Immature natural killer cell (primary cell): ENCODE measurements around the gene TMEM187. TPM values are rescaled to one million over a fixed set of nuclear protein-coding genes. Genes with fewer than 3 reads are reported as not detected.

Experiments used
- DNase-seq, 3 donors: peaks; one replicate each; pipeline ENCODE4 v3.0.0; 2022; ENCODE audit warnings: mixed read lengths in 1 of 3
- H3K27ac Mint-ChIP-seq, 6 donors: one replicate each; pipeline ENCODE4 v1.8.0; 2020; ENCODE audit warnings: mixed read lengths in 6 of 6, mild to moderate bottlenecking in 5 of 6, inconsistent platforms in 4 of 6, moderate library complexity in 3 of 6
- H3K27me3 Mint-ChIP-seq, 3 donors: one replicate each; pipeline ENCODE4 v1.8.0; 2020 to 2021; ENCODE audit warnings: low read depth in 3 of 3, mild to moderate bottlenecking in 3 of 3, mixed read lengths in 3 of 3, moderate library complexity in 3 of 3, inconsistent platforms in 1 of 3
- H3K36me3 Mint-ChIP-seq, 3 donors: one replicate each; pipeline ENCODE4 v1.8.0; 2020; ENCODE audit warnings: mixed read lengths in 3 of 3, inconsistent platforms in 2 of 3, mild to moderate bottlenecking in 2 of 3
- H3K4me1 Mint-ChIP-seq, 2 donors: one replicate each; pipeline ENCODE4 v1.8.0; 2020; ENCODE audit warnings: inconsistent platforms in 2 of 2, mild to moderate bottlenecking in 2 of 2, mixed read lengths in 2 of 2, moderate library complexity in 1 of 2
- H3K4me3 Mint-ChIP-seq, 5 donors: one replicate each; pipeline ENCODE4 v1.8.0; 2020; ENCODE audit warnings: mild to moderate bottlenecking in 5 of 5, mixed read lengths in 5 of 5, inconsistent platforms in 3 of 5, moderate library complexity in 3 of 5
- H3K9me3 Mint-ChIP-seq, 6 donors: one replicate each; pipeline ENCODE4 v1.8.0; 2020; ENCODE audit warnings: mild to moderate bottlenecking in 6 of 6, mixed read lengths in 6 of 6, inconsistent platforms in 4 of 6, moderate library complexity in 3 of 6
- polyA plus RNA-seq, 3 donors: library from polyadenylated mRNA; unstranded; fragments of 300-500 nt; fragmentation: Illumina TruSeq; gene quantifications; one replicate each; pipeline ENCODE4 v1.2.3, GENCODE V29; 2021

TMEM187 gene
- polyA plus RNA-seq, 3 donors from 2014 or later: 4.1 to 17.5 (median 5.2) TPM

DNA sequence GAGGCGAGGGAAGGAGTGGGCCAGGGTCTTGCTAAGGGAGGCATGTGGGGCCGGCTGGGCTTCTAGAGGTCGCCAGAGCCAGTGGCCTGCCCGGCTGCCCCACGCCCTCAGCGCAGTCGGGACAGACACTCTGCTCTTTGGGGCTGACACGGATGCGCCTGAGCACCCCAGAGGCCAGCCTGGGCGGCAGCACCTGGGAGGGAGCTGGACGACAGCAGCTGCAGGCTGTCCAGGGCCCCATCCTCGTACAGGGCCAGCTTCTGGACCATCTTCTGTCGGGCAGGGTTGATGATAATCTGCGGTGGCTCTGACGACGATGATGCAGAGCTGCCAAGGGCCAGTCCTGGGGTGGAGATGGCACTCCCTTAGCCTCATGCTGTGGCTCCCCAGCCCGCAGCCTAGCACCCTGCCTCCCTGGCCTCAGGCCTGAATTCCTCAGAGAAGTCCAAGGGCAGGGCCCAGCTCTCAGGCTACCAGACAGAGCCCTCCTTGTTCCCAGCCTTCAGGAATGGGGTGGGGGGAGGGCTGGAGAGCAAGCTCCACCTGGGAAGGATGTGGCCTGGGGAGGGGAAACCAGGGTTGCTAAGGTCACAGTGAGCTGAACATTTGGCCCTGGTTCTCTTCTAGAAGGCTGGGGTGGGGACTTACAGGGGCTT is 39.9 kb downstream of the TMEM187 start:
- no peak overlapping the region for H3K27ac Mint-ChIP-seq
- peaks cover 3 to 7% (median 4%) of the 10 kb centered on the region in 3 donors for H3K36me3 Mint-ChIP-seq
- peaks cover 5 to 6% of the 10 kb centered on the region in 2 donors for H3K4me1 Mint-ChIP-seq
- no peak overlapping the region for H3K4me3 Mint-ChIP-seq
- H3K9me3 Mint-ChIP-seq: no peaks in the 10 kb centered on the region
- no peak for DNase-seq
- H3K27me3 Mint-ChIP-seq: peaks cover 0 to 5% (median under 1%) of the 10 kb centered on the region in 3 donors

DNA sequence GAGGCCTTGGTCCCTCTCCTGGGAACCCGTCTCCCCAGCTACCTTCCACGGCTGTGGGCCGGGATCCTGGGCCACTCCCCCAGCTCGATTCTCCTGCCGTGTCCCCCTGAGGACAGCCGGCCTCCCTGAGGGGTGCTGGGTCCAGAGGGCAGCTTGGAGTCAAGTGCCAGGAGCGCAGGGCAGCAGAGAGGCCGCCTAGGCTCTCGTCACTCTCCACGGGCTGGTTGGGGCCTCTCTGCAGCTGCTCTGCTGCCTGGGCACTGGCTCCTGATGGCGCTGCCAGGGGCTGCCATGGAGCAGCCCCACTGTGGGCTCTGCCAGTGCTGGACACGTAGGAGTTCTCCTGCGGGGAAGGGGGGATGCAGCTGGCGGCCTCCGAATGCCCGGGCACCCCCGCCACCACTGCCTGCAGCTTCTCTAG is 40.5 kb downstream of the TMEM187 start:
- peaks cover 0 to 2% (median 2%) of the 10 kb centered on the region in 3 donors for H3K27me3 Mint-ChIP-seq
- H3K4me1 Mint-ChIP-seq: peaks cover 0 to 4% of the 10 kb centered on the region in 2 donors
- no peak for DNase-seq
- H3K36me3 Mint-ChIP-seq: peaks cover 0 to 3% (median 0%) of the 10 kb centered on the region in 3 donors
- no peaks in the 10 kb centered on the region for H3K9me3 Mint-ChIP-seq
- H3K4me3 Mint-ChIP-seq: no peak overlapping the region
- H3K27ac Mint-ChIP-seq: no peak overlapping the region

DNA sequence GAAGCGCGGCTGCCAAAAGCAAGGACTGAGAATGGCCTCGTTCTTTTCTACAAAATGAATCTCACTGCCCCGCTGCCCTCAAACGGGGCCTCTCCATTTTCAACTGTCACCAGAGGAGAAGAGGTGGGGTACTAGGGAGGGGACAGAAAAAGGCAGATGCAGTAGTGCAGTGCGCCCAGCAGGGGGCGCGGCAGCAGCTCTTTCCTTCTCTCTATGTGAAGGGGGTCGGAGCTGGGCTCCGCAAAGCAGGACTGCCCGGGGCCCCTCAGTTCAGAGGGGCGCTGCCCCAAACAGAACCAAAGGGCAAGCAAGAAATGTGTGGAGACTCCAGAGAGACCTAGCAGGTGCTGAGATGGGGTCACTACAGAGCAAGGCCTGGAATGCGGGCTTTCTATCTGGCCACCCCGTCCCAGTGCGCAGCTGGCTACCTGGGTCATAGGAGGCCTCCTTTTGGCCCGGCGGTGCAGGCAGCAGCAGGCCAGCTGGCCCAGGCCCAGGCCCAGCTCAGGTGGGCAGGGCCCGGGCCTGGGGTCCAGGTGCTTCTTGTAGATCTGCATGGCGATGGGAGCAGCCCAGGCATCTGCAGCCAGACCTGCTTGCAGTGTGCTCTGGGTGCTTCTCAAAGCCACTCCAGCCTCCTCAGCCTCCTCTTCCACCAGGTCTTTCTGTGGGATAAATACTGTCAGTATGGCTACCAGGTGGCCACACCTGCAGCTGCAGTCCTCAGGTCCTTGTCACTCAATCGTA is 41.2 kb downstream of the TMEM187 start:
- Mint-ChIP-seq H3K4me3 (no peak overlapping the region), H3K4me1 (peaks cover 0 to 6% of the 10 kb centered on the region in 2 donors), H3K9me3 (no peaks in the 10 kb centered on the region), H3K36me3 (peaks cover 0 to 3% (median 0%) of the 10 kb centered on the region in 3 donors), H3K27me3 (peaks cover 0 to 2% (median 2%) of the 10 kb centered on the region in 3 donors), H3K27ac (peak overlapping the region in 5 of 6 donors; percentile 30 to 74 (median 59))
- DNase-seq: peak; percentile 53 to 61 (median 55)

DNA sequence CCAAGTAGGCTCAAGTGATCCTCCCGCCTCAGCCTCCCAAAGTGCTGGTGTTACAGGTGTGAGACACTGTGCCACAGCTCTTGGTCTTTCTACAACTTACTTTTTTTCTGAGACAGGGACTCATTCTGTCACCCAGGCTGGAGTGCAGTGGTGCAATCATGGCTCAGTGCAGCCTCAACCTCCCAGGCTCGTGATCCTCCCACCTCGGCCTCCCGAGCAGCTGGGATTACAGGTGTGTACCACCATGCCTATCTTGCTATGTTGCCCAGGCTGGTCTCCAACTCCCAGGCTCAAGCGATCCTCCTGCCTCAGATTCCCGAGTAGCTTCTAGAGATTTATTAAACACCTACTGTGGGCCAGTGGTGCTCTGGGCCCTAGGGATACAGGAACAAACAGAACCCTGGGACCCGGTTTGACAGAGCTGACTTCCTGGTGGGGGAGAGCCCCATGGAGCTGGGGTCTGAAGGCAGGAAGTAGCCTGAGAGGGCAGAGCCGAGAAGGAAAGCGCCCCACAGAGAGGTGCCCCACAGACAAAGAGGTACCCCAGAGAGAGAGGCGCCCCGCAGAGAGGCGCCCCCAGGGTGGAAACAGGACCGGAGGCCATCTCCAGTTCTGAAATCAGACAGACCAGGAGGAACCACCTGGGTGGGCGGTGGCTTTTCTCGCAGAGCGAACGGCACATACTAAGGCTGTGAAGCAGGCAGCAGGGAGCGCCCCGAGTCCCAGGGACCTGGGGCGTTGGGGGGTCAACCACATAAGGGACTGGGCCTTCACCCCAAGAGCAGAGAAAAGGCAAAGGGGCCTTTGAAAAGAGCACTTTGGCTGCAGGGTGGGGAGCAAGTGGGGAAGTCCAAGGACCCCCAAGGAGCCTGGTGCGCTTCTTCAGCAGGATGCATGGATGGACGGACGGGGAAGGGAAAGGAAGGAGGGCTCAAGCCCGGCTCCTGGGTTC is 42.2 kb downstream of the TMEM187 start:
- peaks cover 0 to 8% of the 10 kb centered on the region in 2 donors for H3K4me1 Mint-ChIP-seq
- no peaks in the 10 kb centered on the region for H3K9me3 Mint-ChIP-seq
- DNase-seq: no peak
- H3K27ac Mint-ChIP-seq: peak overlapping the region in 4 of 6 donors; percentile 17 to 75 (median 36)
- H3K27me3 Mint-ChIP-seq: peaks cover 0 to 4% (median 2%) of the 10 kb centered on the region in 3 donors
- peaks cover 0 to 3% (median 0%) of the 10 kb centered on the region in 3 donors for H3K36me3 Mint-ChIP-seq
- H3K4me3 Mint-ChIP-seq: peak overlapping the region in 1 of 5 donors; percentile 30

DNA sequence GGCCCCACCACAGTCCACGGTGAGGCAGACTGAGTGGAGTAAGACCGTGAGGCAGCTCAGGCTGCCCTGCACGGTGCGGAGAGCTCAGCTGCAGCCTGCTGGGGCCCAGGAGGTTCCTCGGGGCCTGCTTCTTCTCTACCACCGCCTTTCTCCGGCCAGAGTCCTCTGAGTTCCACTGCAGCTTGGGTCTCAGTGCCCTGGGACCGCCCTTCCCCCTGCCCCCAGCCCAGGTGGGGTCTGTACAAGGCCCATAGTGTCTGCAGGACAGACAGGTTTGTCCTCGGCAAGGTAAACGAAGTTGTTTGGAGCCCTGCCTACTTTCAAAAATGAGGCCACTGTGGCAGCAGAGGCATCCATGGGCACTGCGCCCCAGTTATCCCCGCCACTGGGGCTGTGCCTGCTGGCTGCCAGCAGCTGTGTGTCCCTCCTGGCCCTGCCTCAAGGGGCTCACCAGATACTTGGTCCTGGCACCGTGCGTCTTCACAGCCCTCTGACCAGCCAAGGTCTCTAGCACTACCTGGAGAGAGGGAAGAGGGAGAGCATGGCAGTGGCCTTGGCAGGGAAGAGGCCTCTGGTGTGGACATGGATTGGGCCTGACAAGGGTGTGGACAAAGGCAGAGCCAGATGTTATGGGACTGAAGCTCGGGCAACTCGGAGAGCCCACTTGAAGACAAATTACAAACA is 43.2 kb downstream of the TMEM187 start:
- Mint-ChIP-seq H3K27me3 (peaks cover 0 to 4% (median 2%) of the 10 kb centered on the region in 3 donors), H3K27ac (peak overlapping the region in 3 of 6 donors; percentile 51 to 64 (median 58)), H3K9me3 (no peaks in the 10 kb centered on the region), H3K4me3 (peak overlapping the region in 2 of 5 donors; percentile 30 to 50), H3K36me3 (peaks cover 0 to 3% (median 0%) of the 10 kb centered on the region in 3 donors), H3K4me1 (peaks cover 5 to 13% of the 10 kb centered on the region in 2 donors)
- no peak for DNase-seq

DNA sequence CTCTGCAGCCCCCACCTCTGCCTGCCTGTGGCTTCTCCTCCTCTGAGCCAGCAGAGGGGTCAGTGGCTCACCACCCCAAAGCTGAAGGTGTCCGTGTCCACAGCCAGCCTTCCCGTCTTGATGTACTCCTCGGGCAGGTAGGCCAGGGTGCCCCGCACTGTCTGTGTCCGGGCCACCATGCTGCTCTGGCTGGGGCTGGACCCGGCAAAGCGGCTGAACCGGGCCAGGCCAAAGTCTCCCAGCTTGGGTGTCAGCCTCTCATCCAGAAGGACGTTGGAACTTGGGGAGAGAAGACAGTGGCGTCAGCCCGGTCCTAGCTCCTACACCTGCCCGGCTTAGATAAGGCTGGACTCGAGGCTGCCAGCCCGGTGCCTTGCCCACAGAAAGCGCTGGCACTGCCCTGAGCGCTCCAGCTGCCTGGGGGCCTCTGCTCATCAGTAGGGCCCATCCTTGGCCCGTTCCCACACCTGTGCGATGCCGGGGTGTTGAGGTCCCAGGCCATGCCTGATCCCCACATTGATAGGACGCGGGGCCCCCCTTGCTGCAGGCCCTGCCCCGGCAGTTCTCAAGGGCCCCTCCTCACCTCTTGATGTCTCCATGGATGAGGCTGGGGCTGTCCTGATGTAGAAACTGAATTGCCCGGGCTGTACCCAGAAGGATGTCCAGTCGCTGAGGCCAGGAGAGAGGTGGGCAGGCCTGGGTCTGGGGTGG is 44.0 kb downstream of the TMEM187 start:
- no peaks in the 10 kb centered on the region for H3K9me3 Mint-ChIP-seq
- peaks cover 5 to 14% of the 10 kb centered on the region in 2 donors for H3K4me1 Mint-ChIP-seq
- H3K27ac Mint-ChIP-seq: no peak overlapping the region
- DNase-seq: no peak
- H3K27me3 Mint-ChIP-seq: peaks cover 2 to 4% (median 2%) of the 10 kb centered on the region in 3 donors
- no peak overlapping the region for H3K4me3 Mint-ChIP-seq
- peaks cover 0 to 3% (median 0%) of the 10 kb centered on the region in 3 donors for H3K36me3 Mint-ChIP-seq

DNA sequence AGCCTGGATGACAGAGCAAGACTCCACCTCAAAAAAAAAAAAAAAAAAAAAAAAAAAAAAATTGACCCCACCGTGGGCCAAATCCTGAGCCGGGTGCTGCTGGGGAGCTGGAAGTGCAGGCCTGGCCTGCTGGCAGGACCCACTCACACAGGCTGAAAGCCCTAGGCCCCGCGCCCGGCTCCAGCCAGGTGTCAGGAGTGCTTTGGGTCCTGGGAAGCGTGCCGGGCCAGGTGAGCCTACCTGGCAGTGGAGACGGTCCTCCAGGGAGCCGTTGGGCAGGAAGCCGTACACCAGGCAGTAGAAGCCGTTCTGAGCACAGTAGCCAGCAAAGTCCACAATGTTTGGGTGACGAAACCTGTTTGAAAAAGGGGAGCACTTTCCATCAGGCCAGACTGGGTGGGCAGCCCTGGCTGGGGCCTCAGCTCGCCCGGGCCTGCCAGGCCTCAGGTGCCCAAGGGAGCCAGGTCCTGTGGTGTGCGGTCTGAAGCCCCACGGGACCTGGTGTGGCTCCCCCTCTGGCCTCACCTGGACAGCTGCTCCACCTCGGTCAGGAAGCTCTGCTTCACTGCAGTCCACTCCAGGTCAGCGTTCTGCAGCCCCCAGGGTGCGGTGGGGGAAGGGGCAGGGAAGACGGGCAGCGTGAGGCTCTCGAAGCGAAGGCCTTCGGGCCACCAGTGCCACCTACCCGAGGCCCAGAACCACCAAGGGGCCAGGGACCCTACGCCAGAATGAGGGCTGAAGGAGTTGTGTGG is 45.4 kb downstream of the TMEM187 start:
- peaks cover 5 to 14% of the 10 kb centered on the region in 2 donors for H3K4me1 Mint-ChIP-seq
- no peak for DNase-seq
- H3K36me3 Mint-ChIP-seq: peaks cover 0 to 3% (median 0%) of the 10 kb centered on the region in 3 donors
- peaks cover 0 to 4% (median 2%) of the 10 kb centered on the region in 3 donors for H3K27me3 Mint-ChIP-seq
- peak overlapping the region in 4 of 5 donors; percentile 23 to 83 (median 81) for H3K4me3 Mint-ChIP-seq
- peak overlapping the region in 1 of 6 donors; percentile 88 for H3K27ac Mint-ChIP-seq
- H3K9me3 Mint-ChIP-seq: no peaks in the 10 kb centered on the region

DNA sequence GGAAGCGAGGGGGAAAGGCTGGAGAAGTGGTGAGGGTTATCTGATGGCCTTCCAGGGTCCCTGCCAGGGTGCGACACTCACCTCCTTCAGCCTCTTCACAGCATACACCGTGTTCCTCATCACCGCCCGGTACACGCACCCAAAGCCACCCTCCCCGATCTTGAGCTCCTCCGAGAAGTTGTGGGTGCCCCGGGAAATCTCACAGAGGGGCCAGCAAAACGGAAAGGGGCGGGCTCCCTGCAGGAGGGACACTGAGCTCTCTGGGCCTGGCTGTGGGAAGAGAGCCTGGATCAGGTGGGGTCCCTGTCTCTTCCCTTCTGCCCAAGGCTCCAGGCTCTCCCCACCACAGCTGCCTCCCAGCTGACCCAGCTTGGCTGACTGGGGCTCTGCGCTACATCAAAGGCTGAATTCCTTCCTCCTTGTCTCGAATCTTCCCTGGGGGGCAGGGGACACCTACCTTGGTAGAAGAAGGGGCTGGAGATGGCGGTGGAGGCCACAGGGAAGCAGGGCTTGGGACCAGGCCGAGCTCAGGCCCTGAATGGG is 46.0 kb downstream of the TMEM187 start:
- Mint-ChIP-seq H3K4me1 (peaks cover 5 to 12% of the 10 kb centered on the region in 2 donors), H3K27me3 (peaks cover 0 to 6% (median 2%) of the 10 kb centered on the region in 3 donors), H3K27ac (peak overlapping the region; percentile 69 to 89 (median 86)), H3K36me3 (peaks cover 0 to 3% (median 0%) of the 10 kb centered on the region in 3 donors), H3K4me3 (peak overlapping the region; percentile 79 to 83 (median 81)), H3K9me3 (no peaks in the 10 kb centered on the region)
- no peak for DNase-seq

DNA sequence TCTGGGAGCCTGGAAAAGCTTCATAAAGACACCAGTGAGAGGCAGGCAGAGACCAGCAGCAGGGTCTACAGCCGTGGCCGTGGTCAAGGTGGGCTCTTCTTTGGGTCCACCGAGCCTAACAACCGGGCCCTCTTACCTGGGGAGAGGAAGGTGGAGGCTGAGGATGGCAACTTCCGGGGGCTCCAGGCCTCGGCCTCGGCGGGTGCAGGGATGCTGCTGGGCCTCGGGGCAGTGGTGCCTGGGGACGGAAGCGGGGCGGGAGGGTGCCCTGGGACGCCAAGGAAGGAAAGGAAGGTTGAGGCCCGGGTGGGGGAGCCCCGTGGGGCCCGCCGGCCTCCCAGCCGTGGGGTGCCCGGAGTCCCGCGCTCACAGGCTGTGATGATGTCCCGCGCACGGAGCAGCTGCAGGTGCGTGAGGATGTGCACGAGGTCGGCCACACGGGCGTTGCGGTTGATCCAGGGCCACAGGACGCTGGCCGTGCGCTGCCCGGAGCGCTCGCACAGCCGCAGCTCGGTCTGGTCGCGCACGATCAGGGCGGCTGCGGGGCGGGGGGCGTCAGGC is 46.6 kb downstream of the TMEM187 start:
- Mint-ChIP-seq H3K9me3 (no peaks in the 10 kb centered on the region), H3K4me3 (peak overlapping the region; percentile 79 to 83 (median 81)), H3K36me3 (peaks cover 0 to 3% (median 0%) of the 10 kb centered on the region in 3 donors), H3K27ac (peak overlapping the region; percentile 69 to 89 (median 86)), H3K4me1 (peaks cover 5 to 11% of the 10 kb centered on the region in 2 donors), H3K27me3 (peaks cover 0 to 6% (median 2%) of the 10 kb centered on the region in 3 donors)
- peak in 1 of 3 donors; percentile 7 for DNase-seq

DNA sequence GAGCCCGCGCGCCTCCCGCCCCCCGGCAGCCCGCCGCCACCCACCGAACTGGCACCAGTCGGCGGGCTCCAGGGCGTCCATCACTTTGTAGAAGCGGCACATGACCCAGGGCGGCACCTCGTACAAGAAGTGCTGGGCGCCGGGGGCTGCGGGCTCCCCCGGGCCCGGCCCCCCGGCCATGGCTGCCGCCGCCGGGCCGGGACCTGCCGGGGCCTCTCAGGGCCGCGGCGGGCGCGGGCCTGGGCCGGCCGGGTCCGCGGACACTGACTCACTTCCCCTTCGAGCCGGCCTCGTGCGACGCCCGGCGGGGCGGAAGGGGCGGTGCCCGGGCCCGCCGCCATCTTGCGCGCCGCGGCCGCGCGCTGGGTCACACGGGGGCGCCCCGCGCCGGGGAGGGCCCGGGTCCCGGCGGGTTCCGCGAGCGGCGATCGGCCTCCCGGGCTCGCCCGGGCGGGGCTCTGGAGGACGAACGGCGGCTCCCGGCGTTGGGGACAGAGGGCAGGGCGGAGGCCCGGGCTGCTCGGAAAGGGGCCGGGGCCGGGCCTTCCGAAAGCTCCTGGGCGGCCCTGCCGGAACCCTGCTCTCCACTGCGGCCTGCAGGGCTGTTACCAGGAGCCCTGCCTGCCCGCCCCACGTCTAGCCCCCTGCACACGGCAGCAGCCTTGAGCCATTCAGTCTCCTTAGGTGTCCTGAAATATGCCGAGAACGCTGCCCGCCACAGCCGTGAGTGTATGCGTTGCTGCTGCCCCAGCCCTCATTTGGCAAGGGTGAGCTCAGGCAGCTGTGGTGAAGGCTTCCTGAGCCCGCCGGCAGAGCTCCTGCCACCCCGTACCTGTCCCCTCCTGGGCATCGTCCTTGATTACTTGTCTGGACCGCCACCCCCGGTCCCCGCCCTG is 47.3 kb downstream of the TMEM187 start, which contains the start of gene IRAK1:
IRAK1 (minus strand) TSS at position 270 of the 896 bp plus-strand sequence; CDS start at position 180, 90 bp downstream.
- H3K4me3 Mint-ChIP-seq: peak within 1 kb of the TSS; percentile 80 to 87 (median 84)

More for the DNA sequence above, 47.3 kb downstream of the TMEM187 start, which contains the start of gene IRAK1:
- H3K27ac Mint-ChIP-seq: peak within 1 kb of the TSS; percentile 87 to 93 (median 90)
- peaks cover 5 to 11% of the 10 kb centered on the region in 2 donors for H3K4me1 Mint-ChIP-seq
- peak; percentile 63 for DNase-seq
- H3K9me3 Mint-ChIP-seq: no peaks in the 10 kb centered on the region
- peaks cover 0 to 3% (median 0%) of the 10 kb centered on the region in 3 donors for H3K36me3 Mint-ChIP-seq
- H3K27me3 Mint-ChIP-seq: peaks cover 0 to 8% (median 6%) of the 10 kb centered on the region in 3 donors
